H1 (cell line): Measurements from ENCODE around the gene THOC5. TPM values are rescaled to one million over a fixed set of nuclear protein-coding genes. Genes with fewer than 3 reads are reported as not detected.
A peak's percentile ranks its signal among the peaks of the same experiment; 100 is the strongest.

Experiments
- BRCA1 ChIP-seq: IDR thresholded peaks from 2 replicates; pipeline ENCODE4 v1.6.1; 2012; ENCODE audit warnings: low read depth, low read length, improper control_type of control experiment
- EP300 ChIP-seq, 2 experiments: IDR thresholded peaks; 1 replicate in 1 of 2; 2 replicates in 1 of 2; pipeline ENCODE4 v1.6.1; 2011 to 2012; ENCODE audit warnings: low read depth in 2 of 2, low read length in 2 of 2, mild to moderate bottlenecking in 2 of 2, borderline replicate concordance in 1 of 2, inconsistent platforms in 1 of 2, moderate library complexity in 1 of 2
- PHF8 ChIP-seq: fragments of 200-600 bp; sonication (generic); conservative IDR thresholded peaks from 2 replicates; pipeline ENCODE4 v1.7.1; 2012; ENCODE audit warnings: low read depth, mild to moderate bottlenecking, inconsistent platforms, low read length, moderate library complexity
- SIX5 ChIP-seq: IDR thresholded peaks from 2 replicates; pipeline ENCODE4 v1.6.1; 2011; ENCODE audit warnings: mild to moderate bottlenecking, low read depth, low read length
- SP2 ChIP-seq: IDR thresholded peaks from 2 replicates; pipeline ENCODE4 v1.6.1; 2012; ENCODE audit warnings: mild to moderate bottlenecking, low read length, inconsistent platforms
- TCF12 ChIP-seq: IDR thresholded peaks from 2 replicates; pipeline ENCODE4 v1.6.1; 2011; ENCODE audit warnings: low read depth, mild to moderate bottlenecking, low read length
- USF2 ChIP-seq: IDR thresholded peaks from 2 replicates; pipeline ENCODE4 v1.6.1; 2011; ENCODE audit warnings: low read length, improper control_type of control experiment
- polyA plus RNA-seq, 7 experiments: library from polyadenylated mRNA; depleted of rRNA in 3 of 7; stranded (reverse) in 5 of 7; unstranded in 2 of 7; fragments of >200 nt in 5 of 7; fragments of 200-250 nt in 2 of 7; gene quantifications; 1 replicate in 5 of 7; 2 replicates in 1 of 7; 4 replicates in 1 of 7; pipeline versions ENCODE4 v1.2.1 to v1.2.3, GENCODE V29; 2011 to 2013; ENCODE audit warnings: missing spikeins in 2 of 7, mixed read lengths in 2 of 7
- total RNA-seq: library from RNA; stranded (reverse); fragmentation: NEBNext Ultra II Directional; extraction: Animal tissue kit (Norgen Biotek cat#: 25700); gene quantifications from 2 replicates; pipeline ENCODE4 v1.2.1, GENCODE V29; 2021
- TF ChIP-seq, protein P1 (sequence below): fragments of 300-600 bp; sonication (generic); IDR thresholded peaks from 2 replicates; pipeline ENCODE4 v1.7.1; 2012; ENCODE audit warnings: low read length, moderate library complexity, mild to moderate bottlenecking, inconsistent platforms; ENCODE audit not compliant: insufficient replicate concordance

The THOC5 gene
- total and polyA plus RNA-seq, 2 of the 8 experiments (the other 6 are each of a cell fraction or from before 2014, with no cell fraction given): 27.7 to 65.7 TPM

GRCh38 chr22:29553351-29554224 lies at the start of gene THOC5 (continued):
- peak in 1 of 2 experiments; percentile 16; a peak in 1 of 3 replicates for TF ChIP-seq EP300 (IDR thresholded peaks at IDR 0.05; ENCODE audit: borderline replicate concordance in 1 of 2, low read depth in 2 of 2, low read length in 2 of 2)
- no peak for TF ChIP-seq USF2
- TF ChIP-seq SP2: peak; percentile 56; the same call in 1 of the 2 replicates
- TF ChIP-seq TCF12: no peak
- TF ChIP-seq, protein P1, sequence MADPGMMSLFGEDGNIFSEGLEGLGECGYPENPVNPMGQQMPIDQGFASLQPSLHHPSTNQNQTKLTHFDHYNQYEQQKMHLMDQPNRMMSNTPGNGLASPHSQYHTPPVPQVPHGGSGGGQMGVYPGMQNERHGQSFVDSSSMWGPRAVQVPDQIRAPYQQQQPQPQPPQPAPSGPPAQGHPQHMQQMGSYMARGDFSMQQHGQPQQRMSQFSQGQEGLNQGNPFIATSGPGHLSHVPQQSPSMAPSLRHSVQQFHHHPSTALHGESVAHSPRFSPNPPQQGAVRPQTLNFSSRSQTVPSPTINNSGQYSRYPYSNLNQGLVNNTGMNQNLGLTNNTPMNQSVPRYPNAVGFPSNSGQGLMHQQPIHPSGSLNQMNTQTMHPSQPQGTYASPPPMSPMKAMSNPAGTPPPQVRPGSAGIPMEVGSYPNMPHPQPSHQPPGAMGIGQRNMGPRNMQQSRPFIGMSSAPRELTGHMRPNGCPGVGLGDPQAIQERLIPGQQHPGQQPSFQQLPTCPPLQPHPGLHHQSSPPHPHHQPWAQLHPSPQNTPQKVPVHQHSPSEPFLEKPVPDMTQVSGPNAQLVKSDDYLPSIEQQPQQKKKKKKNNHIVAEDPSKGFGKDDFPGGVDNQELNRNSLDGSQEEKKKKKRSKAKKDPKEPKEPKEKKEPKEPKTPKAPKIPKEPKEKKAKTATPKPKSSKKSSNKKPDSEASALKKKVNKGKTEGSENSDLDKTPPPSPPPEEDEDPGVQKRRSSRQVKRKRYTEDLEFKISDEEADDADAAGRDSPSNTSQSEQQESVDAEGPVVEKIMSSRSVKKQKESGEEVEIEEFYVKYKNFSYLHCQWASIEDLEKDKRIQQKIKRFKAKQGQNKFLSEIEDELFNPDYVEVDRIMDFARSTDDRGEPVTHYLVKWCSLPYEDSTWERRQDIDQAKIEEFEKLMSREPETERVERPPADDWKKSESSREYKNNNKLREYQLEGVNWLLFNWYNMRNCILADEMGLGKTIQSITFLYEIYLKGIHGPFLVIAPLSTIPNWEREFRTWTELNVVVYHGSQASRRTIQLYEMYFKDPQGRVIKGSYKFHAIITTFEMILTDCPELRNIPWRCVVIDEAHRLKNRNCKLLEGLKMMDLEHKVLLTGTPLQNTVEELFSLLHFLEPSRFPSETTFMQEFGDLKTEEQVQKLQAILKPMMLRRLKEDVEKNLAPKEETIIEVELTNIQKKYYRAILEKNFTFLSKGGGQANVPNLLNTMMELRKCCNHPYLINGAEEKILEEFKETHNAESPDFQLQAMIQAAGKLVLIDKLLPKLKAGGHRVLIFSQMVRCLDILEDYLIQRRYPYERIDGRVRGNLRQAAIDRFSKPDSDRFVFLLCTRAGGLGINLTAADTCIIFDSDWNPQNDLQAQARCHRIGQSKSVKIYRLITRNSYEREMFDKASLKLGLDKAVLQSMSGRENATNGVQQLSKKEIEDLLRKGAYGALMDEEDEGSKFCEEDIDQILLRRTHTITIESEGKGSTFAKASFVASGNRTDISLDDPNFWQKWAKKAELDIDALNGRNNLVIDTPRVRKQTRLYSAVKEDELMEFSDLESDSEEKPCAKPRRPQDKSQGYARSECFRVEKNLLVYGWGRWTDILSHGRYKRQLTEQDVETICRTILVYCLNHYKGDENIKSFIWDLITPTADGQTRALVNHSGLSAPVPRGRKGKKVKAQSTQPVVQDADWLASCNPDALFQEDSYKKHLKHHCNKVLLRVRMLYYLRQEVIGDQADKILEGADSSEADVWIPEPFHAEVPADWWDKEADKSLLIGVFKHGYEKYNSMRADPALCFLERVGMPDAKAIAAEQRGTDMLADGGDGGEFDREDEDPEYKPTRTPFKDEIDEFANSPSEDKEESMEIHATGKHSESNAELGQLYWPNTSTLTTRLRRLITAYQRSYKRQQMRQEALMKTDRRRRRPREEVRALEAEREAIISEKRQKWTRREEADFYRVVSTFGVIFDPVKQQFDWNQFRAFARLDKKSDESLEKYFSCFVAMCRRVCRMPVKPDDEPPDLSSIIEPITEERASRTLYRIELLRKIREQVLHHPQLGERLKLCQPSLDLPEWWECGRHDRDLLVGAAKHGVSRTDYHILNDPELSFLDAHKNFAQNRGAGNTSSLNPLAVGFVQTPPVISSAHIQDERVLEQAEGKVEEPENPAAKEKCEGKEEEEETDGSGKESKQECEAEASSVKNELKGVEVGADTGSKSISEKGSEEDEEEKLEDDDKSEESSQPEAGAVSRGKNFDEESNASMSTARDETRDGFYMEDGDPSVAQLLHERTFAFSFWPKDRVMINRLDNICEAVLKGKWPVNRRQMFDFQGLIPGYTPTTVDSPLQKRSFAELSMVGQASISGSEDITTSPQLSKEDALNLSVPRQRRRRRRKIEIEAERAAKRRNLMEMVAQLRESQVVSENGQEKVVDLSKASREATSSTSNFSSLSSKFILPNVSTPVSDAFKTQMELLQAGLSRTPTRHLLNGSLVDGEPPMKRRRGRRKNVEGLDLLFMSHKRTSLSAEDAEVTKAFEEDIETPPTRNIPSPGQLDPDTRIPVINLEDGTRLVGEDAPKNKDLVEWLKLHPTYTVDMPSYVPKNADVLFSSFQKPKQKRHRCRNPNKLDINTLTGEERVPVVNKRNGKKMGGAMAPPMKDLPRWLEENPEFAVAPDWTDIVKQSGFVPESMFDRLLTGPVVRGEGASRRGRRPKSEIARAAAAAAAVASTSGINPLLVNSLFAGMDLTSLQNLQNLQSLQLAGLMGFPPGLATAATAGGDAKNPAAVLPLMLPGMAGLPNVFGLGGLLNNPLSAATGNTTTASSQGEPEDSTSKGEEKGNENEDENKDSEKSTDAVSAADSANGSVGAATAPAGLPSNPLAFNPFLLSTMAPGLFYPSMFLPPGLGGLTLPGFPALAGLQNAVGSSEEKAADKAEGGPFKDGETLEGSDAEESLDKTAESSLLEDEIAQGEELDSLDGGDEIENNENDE: no peak
- no peak for TF ChIP-seq BRCA1
- TF ChIP-seq PHF8: peak; percentile 85
- TF ChIP-seq SIX5: no peak
